Astrocyte of the cerebellum (primary cell): ENCODE data around the gene C9.

Source experiments
- DNase-seq: peaks from one replicate; pipeline ENCODE4 v3.0.0-alpha.2; 2011; ENCODE audit warnings: low read depth
- H3K4me3 ChIP-seq: 2 replicates; pipeline ENCODE4 v1.5.1; 2011; ENCODE audit warnings: mild to moderate bottlenecking, low read depth, low read length, moderate library complexity
- in situ Hi-C: cut with HindIII; loops from 2 replicates; pipeline ENCODE4 v1.10.0; 2017; ENCODE audit warnings: low sequenced_read_pairs
- TF ChIP-seq, protein P1 (sequence below): IDR thresholded peaks from 2 replicates; pipeline ENCODE4 v1.5.1; 2012; ENCODE audit warnings: low read length, low read depth, moderate library complexity, mild to moderate bottlenecking; ENCODE audit errors: missing control alignments

C9 gene

DNA sequence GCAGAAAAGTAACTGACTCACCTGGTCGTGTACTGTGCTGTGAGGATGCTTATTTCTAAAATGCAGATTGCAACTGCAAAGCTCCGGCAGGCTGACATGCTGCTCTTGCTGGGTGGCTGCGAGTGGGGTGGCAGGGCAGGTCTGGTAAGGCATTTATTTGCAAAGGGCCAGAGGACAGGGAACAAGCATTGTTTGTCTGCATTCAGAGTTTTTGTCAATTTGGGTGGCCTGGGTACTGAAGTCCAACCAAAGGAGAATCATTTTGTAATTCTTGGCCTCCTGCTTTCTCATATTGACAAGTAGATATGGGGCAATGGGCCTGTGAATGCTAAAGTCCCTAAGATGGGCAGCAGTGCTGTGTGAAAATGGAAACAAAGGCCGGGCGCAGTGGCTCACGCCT is at the start of gene C9:
C9 (minus strand) TSS at position 129 of the 400 bp plus-strand sequence; CDS start at position 98, 31 bp downstream.
- DNase-seq: no peak
- in situ Hi-C loops: no loop called here
- no peak within 1 kb of the TSS for H3K4me3 ChIP-seq
- TF ChIP-seq, protein P1, sequence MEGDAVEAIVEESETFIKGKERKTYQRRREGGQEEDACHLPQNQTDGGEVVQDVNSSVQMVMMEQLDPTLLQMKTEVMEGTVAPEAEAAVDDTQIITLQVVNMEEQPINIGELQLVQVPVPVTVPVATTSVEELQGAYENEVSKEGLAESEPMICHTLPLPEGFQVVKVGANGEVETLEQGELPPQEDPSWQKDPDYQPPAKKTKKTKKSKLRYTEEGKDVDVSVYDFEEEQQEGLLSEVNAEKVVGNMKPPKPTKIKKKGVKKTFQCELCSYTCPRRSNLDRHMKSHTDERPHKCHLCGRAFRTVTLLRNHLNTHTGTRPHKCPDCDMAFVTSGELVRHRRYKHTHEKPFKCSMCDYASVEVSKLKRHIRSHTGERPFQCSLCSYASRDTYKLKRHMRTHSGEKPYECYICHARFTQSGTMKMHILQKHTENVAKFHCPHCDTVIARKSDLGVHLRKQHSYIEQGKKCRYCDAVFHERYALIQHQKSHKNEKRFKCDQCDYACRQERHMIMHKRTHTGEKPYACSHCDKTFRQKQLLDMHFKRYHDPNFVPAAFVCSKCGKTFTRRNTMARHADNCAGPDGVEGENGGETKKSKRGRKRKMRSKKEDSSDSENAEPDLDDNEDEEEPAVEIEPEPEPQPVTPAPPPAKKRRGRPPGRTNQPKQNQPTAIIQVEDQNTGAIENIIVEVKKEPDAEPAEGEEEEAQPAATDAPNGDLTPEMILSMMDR: no peak

DNA sequence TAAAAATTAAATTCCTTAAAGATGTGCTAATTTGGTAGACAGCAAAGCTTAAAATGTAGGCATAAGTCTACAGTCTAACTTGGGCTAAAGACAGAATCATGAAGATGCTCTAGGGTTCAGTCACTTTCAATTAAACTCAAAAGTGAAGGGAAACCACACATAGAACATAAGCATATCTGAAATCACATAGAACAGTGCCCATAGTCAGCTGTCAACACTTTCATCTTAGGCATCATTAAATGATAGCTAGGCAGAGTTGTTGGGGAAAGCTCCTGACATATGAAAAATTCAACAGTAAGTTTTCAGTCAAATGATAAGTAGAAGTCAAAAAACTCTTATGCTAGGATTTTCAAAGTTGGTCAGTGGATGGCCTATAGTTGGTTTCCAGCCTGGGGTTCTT is 49.5 kb upstream of the C9 start:
- DNase-seq: no peak
- no peak overlapping the region for H3K4me3 ChIP-seq
- TF ChIP-seq, protein P1: no peak
- in situ Hi-C loops: no loop called here

DNA sequence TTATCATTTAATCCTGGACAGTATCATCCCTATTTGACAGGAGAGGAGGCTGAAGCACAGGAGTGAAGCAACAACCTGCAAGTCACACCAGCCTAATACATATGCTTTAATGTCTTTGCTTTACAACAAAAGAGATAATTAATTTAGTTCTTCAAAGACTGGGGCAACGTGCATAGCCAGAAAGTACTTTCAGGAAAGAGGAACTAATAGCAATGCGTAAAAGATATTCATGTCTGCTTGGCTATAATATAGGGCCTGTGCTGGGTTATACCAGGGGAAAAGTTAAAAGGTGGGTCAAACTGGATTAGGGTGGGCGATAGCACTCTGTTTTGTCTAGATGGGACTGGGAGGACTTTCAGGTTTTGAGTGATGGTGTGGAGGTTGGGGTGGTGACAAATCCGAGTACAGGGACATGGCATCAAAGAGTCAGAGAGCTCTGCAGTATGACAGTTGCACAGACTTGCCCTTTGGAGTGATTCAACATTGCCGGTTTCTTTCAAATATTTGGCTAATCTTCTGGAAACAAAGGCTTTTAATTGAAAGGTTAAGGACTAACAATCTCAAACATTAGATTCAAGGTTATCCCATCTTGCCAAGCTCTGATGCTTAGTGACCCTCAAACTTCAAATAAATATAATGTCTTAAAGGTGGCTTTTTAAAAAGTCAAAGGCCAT is 48.6 kb upstream of the C9 start:
- H3K4me3 ChIP-seq: no peak overlapping the region
- TF ChIP-seq, protein P1: no peak
- in situ Hi-C loops: no loop called here
- DNase-seq: no peak

DNA sequence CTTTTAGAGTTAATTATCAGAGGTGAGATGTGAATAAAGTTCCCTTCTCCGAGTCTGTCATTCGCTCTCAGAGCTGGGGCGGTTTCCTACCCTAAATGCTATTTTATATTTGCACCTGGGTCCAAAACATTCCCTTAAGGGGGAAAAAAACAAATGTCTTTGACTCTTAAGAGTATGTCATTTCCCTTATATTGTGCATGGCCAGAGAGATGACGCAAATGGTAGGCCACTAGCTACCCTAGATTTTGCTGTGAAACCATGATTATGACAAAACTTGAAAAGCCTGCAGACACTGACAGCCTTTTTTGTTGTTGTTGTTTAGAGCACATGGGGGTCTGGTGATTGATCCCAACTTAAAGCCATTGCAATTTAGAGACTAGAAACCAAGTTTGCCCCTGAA is 47.7 kb upstream of the C9 start:
- in situ Hi-C loops: no loop called here
- TF ChIP-seq, protein P1: no peak
- H3K4me3 ChIP-seq: no peak overlapping the region
- DNase-seq: no peak

DNA sequence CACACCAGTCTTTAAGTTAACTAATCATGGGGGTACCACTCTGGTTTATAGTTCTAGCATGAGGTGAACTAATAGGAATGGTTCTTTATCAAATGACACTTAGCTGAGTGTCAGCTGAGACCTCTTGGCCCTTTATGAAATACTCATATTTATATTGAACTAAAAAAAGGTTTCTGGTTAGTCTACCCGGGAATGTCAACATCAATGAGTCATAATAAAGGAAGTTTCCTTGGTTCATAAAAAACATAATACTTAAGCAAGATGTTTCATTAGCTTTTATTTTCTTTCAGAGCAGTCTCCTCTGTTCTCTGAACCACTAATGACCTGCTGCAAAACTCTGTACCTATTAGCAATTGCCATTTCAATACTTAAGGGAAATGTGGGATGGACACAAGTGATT is 46.8 kb upstream of the C9 start:
- H3K4me3 ChIP-seq: no peak overlapping the region
- no peak for DNase-seq
- in situ Hi-C loops: no loop called here
- TF ChIP-seq, protein P1: no peak

DNA sequence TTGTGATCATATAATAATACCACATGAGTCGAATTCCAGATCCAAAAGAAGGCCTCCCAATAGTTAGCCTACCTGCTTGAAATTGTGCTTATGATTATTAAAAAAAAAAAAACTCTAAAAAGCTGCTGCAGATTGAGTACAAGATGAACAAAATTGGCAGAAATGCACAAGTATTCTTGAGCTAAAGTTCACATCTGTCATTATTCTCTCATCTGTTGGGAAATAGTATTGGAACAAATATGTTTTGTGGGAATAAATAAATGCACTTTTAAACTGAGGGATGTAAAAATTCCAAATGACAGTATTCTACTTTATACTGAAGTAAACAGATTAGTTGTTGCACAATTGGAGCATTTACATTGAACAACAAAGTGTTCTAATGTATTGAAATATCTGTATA is 44.7 kb upstream of the C9 start:
- in situ Hi-C loops: no loop called here
- DNase-seq: no peak
- H3K4me3 ChIP-seq: no peak overlapping the region
- TF ChIP-seq, protein P1: no peak
